Glomerular endothelial cell (primary cell): Measurements from ENCODE around the gene CEP350. TPM values are rescaled to one million over a fixed set of nuclear protein-coding genes. Genes with fewer than 3 reads are reported as not detected.
A peak's percentile ranks its signal among the peaks of the same experiment; 100 is the strongest.
"Not testable (repeated sequence)": the region's sequence is repeated elsewhere in the genome, so short reads cannot be mapped to it uniquely, and the experiment has no call there.

Source experiments
- DNase-seq: peaks from one replicate; pipeline ENCODE4 v3.0.0-alpha.2; 2011; ENCODE audit warnings: low read depth, low spot score; ENCODE audit errors: extremely low read depth
- total RNA-seq: library from RNA; depleted of rRNA; stranded (reverse); fragments of >200 nt; gene quantifications from 2 replicates; pipeline ENCODE4 v1.2.3, GENCODE V29; 2015

CEP350 gene
- total RNA-seq, 1 donor from 2014 or later: 22.1 TPM

DNA sequence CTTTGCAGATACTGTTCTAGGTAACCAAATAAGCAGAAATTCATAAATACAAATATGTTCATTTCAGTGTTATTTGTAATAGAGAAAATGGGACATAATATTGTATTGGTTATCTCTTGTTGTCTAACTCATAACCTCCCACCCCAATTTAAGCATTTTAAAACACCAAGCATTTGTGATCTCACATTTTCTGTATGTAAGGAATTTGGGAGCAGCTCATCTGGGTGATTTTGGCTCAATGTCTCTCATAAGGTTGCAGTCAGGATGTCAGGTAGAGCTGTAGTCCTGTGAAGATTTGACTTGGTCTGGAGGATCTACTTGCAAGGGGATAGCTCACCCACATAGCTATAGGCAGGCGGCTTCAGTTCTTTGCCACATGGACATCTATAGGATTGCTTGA, 29.5 kb downstream of the CEP350 start:
- DNase-seq: no peak

DNA sequence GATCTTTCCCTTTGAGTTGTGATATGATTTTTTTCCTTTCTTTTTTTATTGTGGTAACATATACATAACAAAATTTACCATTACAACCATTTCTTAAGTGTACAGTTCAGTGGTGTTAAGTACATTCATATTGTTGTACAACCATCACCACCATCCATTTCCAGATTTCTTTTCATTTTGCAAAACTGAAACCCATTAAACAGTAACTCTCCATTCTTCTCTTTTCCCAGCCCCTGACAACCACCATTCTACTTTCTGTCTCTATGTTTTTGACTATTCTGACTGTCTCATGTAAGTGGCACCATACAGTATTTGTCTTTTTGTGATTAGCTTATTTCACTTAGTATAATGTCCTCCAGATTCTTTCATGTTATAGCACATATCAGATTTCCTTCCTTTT, 30.3 kb downstream of the CEP350 start:
- DNase-seq: no peak

DNA sequence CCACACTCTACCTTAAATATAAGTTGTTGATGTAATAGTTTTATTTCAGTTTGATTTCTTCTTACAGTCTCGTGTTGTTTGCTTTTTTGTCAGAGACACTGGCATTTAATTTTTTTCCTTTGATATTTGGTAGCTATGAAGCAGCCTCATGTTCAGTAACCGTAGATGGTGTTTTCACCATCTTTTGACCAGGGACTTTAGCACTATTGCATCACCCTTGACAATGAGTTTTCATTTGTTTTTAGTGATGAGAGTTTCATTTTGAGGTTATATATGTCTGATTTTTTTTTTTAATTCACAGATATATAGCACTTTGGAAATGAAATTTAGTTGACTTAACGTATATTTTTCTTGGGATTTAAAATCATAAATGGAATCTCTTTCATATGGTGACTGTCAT, 36.2 kb downstream of the CEP350 start:
- DNase-seq: no peak

DNA sequence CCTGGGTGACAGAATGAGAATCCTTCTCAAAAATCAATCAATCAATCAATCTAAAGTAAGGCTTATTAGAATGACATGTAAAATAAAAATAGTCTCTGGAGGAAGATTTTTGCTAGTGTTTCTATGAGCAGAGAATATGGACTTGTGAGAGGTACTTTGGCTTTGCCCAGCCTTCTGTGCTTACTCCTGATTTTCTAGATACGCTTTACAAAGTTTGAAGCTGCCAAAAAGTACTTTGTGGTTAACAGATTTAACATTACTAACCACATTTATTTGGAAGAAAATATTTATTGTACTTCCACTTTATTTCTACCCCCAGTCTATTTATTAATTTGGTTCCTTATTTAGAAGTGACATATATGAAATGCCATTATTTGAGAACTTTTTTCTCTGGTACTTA, 41.0 kb downstream of the CEP350 start:
- no peak for DNase-seq

DNA sequence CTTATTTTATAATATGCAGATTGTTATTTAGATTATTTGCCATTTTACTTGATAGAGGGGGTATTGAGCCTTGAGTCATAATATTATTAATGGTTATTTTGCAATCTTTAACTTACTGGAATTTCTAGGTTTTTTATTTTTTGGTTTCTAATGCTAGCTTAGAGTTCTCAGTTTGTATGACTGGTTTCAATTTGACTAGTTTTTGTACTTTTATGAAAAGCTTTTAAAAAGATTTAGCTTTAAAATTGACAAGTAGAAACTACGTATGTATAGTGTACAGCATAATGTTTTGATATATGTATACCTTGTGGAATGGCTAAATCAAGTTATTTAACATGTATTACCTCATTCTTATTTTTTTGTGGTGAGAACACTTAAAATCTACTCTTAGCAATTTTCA, 41.5 kb downstream of the CEP350 start:
- DNase-seq: no peak

DNA sequence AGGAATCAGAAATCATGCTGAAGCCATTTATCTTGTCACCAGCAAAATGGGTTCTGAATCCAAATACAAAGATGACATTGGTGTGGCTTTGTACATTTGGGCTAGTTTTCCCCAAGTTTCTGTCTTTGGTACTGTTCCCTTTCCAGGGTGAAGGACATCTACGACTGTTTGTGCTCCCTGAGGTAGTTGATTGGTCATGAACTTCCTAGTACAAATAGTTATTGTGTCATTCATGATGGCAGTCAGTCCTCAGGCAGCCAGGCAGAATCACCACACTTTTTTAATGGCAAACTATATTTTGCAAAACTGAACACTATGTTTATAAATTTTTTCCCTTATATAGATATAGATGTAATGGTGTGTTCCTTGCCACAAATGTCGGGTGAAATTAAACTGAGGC, 46.0 kb downstream of the CEP350 start:
- no peak for DNase-seq

DNA sequence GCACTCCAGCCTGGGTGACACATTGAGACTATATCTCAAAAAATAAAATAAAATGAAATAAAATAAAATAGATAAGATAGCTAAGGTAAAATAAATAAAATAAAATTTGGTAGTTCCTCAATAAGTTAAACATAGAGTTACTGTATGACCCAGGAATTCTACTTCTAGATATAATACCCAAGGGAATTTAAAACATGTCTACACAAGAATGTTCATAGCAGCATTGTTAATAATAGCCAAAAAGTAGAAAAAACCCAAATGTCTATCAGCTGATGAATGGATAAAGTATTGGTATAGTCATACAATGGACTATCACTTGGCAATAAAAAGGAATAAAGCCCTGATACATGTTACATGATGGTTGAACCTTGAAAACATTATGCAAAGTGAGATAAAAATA, 47.8 kb downstream of the CEP350 start:
- DNase-seq: no peak

DNA sequence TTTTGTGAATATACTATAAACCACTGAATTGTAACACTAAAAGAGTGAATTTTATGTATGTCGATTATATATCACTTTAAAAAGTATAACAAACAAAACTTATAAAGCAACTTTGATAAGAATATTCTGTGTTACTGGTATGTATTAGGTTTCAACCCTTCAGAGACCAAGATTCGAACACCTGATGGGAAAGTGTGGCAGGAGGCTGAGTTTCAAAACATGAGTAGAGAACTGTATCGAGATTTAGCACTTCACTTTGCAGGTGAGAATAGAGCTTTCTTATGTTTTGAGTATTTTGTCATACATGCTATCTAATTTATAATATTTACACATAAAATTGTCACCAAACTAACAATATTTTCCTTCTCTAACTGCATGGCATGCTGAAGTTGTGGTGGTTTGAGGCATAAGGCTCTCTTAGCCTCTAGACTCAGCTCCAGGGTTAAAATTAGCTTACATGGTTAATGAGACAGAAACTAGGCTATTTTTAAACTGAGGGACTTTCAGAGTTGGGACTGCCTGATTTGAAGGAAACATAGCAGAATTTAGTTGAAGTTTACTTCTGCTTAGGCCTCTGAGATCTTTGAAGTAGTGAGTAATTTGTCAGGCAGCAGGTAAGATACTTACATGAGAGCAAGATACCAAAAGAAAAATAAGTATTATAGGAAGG, 48.6 kb downstream of the CEP350 start:
- DNase-seq: no peak

DNA sequence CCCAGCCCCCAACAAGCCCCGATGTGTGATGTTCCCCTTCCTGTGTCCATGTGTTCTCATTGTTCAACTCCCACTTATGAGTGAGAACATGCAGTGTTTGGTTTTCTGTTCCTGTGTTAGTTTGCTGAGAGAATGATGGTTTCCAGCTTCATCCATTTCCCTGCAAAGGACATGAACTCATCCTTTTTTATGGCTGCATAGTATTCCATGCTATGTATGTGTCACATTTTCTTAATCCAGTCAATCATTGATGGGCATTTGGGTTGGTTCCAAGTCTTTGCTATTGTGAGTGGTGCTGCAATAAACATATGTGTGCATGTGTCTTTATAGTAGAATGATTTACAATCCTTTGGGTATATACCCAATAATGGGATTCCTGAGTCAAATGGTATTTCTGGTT, 52.2 kb downstream of the CEP350 start:
- not testable (repeated sequence) for DNase-seq

DNA sequence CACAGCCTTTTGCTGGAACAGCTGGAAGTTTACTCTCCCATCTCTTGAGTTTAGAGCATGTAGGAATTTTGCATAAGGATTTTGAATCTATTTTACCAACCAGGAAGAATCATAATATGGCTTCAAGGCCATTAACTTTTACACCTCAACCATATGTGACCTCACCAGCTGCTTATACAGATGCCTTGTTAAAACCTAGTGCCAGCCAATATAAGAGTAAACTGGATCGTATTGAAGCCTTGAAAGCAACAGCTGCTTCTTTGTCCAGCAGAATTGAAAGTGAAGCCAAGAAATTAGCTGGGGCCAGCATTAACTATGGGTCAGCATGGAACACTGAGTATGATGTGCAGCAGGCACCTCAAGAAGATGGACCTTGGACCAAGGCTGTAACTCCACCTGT, 65.4 kb downstream of the CEP350 start:
- no peak for DNase-seq

DNA sequence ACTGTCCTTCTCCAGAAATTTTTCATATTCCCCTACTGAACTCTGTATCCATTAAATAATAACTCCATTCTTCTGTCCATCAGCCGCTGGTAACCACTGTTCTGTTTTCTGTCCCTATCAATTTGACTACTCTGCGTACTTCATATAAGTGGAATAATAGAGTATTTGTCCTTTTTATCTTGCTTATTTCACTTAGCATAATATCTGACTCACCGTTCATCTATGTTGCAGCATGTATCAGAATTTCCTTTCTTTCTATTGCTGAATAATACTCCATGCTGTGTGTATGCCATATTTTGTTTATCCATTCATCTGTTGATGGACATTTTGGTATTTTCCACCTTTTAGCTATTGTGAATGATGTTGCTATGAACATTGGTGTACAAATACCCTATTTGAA, 71.9 kb downstream of the CEP350 start:
- peak; percentile 34 for DNase-seq

DNA sequence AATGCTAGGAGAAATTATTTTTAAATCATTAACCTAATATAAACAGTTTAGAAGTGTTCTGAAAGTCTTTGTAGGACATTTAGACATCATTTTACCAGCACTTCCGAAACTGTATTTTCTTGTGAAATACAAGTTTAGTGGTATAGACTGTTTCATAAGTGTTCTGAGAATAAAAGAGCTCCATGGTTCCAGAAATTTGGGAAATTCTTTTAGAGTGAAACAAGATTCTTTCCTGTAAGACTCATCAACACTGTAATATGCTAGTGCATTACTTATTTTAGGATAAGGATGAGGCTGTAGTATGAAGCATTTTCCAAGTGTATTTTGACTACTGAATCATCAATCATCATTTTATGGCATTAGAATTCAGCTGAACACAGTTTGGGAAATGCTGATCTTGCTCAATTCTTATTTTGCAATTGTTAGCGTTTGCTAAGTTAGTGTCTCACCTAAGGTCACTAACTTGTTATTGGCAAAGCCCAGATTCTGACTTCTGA, 73.4 kb downstream of the CEP350 start:
- no peak for DNase-seq

DNA sequence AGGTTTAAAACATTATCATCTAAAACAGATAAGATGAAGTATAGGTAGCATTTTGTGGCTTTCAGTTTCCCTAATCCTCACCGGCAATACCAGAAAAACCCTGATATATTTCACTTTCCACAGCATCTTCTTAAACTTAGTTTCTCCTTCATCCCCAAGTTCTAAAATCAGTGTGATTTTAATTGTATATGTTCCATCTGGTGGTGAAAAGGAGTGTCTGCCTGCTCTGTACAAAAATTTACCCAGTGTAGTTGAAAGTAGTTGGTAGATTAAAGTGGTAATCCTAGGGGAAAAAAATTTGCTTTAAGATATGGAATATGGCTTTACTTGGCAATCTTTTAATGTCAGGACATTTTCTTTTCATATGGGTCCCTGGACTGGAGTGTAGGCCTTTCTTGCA, 74.3 kb downstream of the CEP350 start:
- DNase-seq: no peak

DNA sequence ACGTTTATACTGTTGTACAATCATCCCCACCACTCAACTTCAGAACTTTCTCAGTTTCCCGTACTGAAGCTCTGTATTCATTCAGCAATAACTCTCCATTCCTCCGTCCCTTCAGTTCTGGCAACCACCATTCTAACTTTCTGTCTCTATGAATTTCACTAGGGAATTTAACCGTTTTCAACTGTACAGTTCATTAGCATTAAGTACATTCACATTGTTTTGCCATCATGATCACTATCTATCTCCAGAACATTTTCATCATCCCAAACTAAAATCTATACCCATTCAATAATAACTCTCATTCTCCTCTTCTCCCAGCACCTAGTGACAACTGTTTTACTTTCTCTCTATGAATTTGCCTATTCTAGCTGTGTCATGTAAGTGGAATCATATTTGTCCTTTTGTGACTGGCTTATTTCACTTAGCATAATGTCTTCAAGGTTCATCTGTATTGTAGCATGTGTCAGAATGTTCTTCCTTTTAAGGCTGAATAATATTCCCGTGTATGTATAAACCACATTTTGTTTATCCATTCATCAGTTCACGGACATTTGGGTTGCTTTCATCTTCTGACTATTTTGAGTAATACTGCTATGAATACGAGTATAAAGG, 75.0 kb downstream of the CEP350 start:
- DNase-seq: no peak

DNA sequence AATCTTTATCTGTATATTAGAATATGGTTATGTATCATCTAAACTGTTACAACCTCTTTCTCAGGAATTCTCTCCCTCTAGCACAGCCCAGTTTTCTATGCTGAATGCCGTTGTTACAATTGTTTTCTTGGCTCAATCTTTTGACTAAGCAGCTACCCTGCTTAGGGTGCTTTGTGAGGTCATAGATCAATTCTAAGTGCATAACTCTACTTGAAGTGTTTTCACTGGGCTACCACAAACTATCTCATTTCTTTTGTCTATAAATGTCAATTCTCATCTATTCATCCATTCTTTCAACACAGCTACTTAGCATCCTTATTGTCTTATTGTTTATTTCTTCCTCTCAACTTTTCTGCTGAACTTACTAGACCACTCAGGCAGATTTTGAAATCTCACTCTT, 77.1 kb downstream of the CEP350 start:
- DNase-seq: no peak

DNA sequence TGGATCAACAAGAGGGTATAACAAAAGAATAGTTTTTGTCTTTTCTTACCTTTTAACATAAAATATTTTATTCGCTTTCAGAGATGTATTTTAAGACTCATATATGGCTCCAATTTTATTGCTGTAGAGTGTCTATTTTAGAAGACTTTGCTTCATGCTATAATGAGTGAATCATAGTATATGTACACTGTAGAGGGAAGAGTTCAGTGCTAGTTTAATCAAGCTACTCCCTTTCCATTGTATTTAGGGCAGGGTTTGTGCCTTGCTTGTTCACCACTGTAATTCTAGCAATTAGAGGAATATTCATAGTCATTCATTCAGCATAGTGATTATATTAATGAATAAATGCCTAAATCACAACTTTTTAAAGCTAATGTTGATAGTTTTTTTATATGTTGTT, 78.8 kb downstream of the CEP350 start:
- DNase-seq: no peak

DNA sequence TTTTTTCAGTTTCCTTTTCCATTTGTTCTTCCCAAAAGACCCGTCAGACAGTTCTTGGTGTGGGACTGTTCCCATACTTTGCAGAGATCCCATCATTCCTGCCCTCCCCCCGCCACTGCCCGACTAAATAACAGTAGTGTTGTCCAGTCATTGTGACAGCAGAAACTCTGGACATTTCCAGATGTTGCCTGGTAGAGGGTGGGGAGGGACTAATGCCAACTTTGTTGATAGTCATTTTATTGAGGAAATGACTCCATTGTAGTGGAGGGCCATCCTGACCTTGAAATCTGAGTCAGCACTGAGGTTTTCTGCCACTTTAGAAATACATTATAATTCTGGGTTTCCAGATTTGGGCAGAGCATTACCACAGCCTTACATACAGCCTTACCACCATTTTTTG, 85.4 kb downstream of the CEP350 start:
- DNase-seq: peak; percentile 52

DNA sequence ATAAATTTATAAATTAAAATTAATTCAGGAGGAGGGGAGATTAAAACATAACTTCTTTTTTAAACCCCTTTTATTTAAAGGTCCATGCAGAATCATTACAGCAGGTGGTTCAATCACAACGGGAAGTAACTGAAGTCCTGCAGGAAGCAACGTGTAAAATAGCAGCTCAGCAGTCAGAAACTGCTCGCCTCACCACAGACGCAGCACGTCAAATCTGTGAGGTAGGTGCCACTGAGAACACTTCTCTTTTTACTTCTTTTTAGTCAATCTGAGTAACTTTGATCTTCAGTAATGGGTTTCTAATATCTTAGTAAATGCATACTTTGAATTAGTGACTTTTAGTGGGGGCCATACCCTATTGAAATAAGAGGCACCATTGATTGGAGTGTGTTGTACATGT, 87.0 kb downstream of the CEP350 start:
- no peak for DNase-seq

DNA sequence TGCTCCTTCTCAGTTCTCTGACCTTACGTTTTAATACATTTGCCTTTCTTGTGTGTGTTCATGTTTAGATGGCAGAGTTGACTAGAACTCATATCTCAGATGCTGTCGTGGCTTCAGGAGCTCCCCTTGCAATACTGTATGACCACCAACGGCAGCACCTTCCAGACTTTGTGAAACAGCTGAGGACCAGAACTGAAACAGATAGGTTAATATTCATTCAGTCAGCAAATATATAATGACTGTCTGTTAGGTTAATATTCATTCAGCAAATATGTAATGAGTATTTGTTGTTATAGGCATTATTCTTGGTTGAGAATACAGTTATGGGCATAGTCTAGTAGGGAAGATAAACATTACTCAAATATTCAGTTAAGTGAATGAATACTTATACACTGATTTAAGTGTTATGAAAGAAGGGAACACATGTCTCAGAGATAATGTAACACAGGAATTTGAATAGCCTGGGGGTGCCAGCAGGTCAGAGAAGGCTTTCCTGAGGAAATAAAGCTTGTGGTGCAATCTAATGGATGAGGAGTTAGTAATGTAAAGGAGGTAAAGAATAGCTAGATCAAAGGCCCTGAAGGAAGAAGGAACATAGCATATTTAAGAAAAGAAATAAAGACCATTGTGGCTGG, 88.5 kb downstream of the CEP350 start:
- no peak for DNase-seq

DNA sequence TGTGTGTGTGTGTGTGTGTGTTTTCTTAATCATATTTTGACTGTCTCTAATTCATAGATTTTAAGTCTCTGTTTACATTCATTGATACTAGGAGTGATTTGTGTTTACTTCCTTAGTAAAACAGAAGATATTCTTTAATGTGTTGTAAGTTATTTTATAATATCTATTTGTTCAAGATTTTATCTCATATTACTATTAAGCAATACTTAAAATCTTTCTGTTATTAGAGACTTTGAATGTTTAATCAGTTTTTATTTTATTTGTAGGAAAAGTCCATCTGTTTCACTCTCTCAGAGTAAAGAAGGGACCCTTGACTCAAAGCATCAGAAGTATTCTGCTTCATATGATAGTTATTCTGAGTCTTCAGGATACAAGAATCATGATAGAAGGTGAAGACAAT, 89.2 kb downstream of the CEP350 start:
- DNase-seq: no peak

DNA sequence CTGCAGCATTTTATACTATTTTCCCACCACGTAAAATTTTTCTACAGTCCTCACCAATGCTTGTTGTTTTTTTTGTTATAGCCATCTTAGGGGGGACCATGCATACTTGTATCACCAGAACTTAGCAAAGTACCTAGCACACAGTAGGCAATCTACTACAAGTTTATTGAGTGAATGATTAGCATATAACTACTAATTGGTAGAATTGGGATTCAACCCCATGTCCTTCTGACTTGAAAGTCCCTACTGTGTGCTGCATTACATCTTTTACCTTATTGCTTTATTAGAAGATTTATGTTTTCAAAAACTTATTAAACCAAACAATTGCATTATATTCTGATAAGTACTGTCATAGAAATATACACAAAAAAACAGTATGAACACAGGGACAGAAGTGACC, 92.1 kb downstream of the CEP350 start:
- no peak for DNase-seq
